Left ventricle myocardium superior (tissue), 1 donor: ENCODE measurements around the gene PTPN18. TPM values are rescaled to one million over a fixed set of nuclear protein-coding genes. Genes with fewer than 3 reads are reported as not detected.
A peak's percentile ranks its signal among the peaks of the same experiment; 100 is the strongest.
"Not testable (repeated sequence)": the region's sequence is repeated elsewhere in the genome, so short reads cannot be mapped to it uniquely, and the experiment has no call there.

Experiments
- ATAC-seq: fragments of 200-7000 bp; cut with Tn5 transposase; one replicate; pipeline ENCODE4 v1.9.1; 2020; ENCODE audit warnings: mild to moderate bottlenecking, moderate library complexity
- DNase-seq: peaks from one replicate; pipeline ENCODE4 v3.0.0-alpha.2; 2020
- intact Hi-C: fragments of 100-400 bp; cut with micrococcal nuclease; formaldehyde crosslinking; loops from one replicate; pipeline ENCODE4 v1.11.0; 2022
- long read RNA-seq: library from polyadenylated mRNA; unstranded; transcript quantifications from one replicate; pipeline ENCODE4 v2.0.0, GENCODE V29; 2021
- total RNA-seq: library from RNA; stranded (reverse); fragmentation: NEBNext Ultra II Directional; extraction: Animal tissue kit (Norgen Biotek cat#: 25700); gene quantifications from one replicate; pipeline ENCODE4 v1.2.1, GENCODE V29; 2021
- donor health status: DM: no; HTN: yes; CAD: no; lungs with severe emphysema.

PTPN18 gene
- 12.5 TPM for total RNA-seq
- long read RNA-seq, partial matches to known transcripts: 2 of 5 reads
- long read RNA-seq, other reads (novel, unspliced or antisense): 2 of 5 reads

- intact Hi-C loops: no loop called here
- peak; percentile 98 for ATAC-seq
- DNase-seq: peak; percentile 97
Observed at GRCh38 chr2:130355578-130356431, at the start of gene PTPN18. PTPN18 (plus strand) TSS chr2:130356056; CDS start chr2:130356108, 52 bp downstream.

- intact Hi-C loops: no loop called here
- no peak for ATAC-seq
- DNase-seq: no peak
Observed at GRCh38 chr2:130307850-130308249, 48.0 kb upstream of the PTPN18 start.

- DNase-seq (no peak), ATAC-seq (no peak)
- intact Hi-C loops: no loop called here
Observed at GRCh38 chr2:130310881-130311280, 45.0 kb upstream of the PTPN18 start.

- intact Hi-C loops: no loop called here
- DNase-seq: no peak
- ATAC-seq: no peak
Observed at GRCh38 chr2:130313812-130314334, 42.0 kb upstream of the PTPN18 start.

GRCh38 chr2:130314377-130314776 is 41.5 kb upstream of the PTPN18 start:
- DNase-seq (no peak), ATAC-seq (no peak)
- intact Hi-C loops: no loop called here

GRCh38 chr2:130316596-130316995 is 39.3 kb upstream of the PTPN18 start:
- no peak for DNase-seq
- intact Hi-C loops: no loop called here
- no peak for ATAC-seq

GRCh38 chr2:130318906-130319305 is 37.0 kb upstream of the PTPN18 start:
- ATAC-seq (no peak), DNase-seq (no peak)
- intact Hi-C loops: no loop called here

GRCh38 chr2:130319536-130319935 is 36.3 kb upstream of the PTPN18 start:
- DNase-seq (no peak), ATAC-seq (no peak)
- intact Hi-C loops: no loop called here

GRCh38 chr2:130327703-130328527 is 27.9 kb upstream of the PTPN18 start:
- ATAC-seq (no peak), DNase-seq (no peak)
- intact Hi-C loops: no loop called here

- ATAC-seq: no peak
- DNase-seq: no peak
- intact Hi-C loops: no loop called here
Observed at GRCh38 chr2:130328710-130329109, 27.1 kb upstream of the PTPN18 start.

GRCh38 chr2:130332271-130333073 is 23.4 kb upstream of the PTPN18 start:
- ATAC-seq: peak; percentile 70
- intact Hi-C loops: no loop called here
- peak; percentile 85 for DNase-seq

- DNase-seq, intact Hi-C loops, ATAC-seq: not testable (repeated sequence)
Observed at GRCh38 chr2:130333253-130333652, 22.6 kb upstream of the PTPN18 start.

GRCh38 chr2:130334026-130334425 is 21.8 kb upstream of the PTPN18 start:
- DNase-seq (no peak), ATAC-seq (no peak)
- intact Hi-C loops: no loop called here

GRCh38 chr2:130335226-130335625 is 20.6 kb upstream of the PTPN18 start:
- intact Hi-C loops: no loop called here
- DNase-seq: no peak
- ATAC-seq: no peak

GRCh38 chr2:130336150-130336876 is 19.5 kb upstream of the PTPN18 start:
- DNase-seq: no peak
- intact Hi-C loops: no loop called here
- ATAC-seq: no peak

- intact Hi-C loops: no loop called here
- DNase-seq: peak; percentile 81
- ATAC-seq: peak; percentile 78
Observed at GRCh38 chr2:130336877-130337734, 18.8 kb upstream of the PTPN18 start.

- no peak for ATAC-seq
- no peak for DNase-seq
- intact Hi-C loops: no loop called here
Observed at GRCh38 chr2:130337735-130338325, 18.0 kb upstream of the PTPN18 start.
